Brain microvascular endothelial cell (primary cell): Measurements from ENCODE around the gene DCX.

ENCODE experiments used
- DNase-seq: peaks from one replicate; pipeline ENCODE4 v3.0.0-alpha.2; 2020
- H3K27ac ChIP-seq: fragments of 250-450 bp; sonication (Bioruptor Pico); 2 replicates; pipeline ENCODE4 v1.5.1; 2020; ENCODE audit warnings: mild to moderate bottlenecking, moderate library complexity
- H3K27me3 ChIP-seq: fragments of 250-450 bp; sonication (Bioruptor Pico); replicated peaks from 2 replicates; pipeline ENCODE4 v1.5.1; 2020; ENCODE audit warnings: mild to moderate bottlenecking
- H3K36me3 ChIP-seq: fragments of 250-450 bp; sonication (Bioruptor Pico); replicated peaks from 2 replicates; pipeline ENCODE4 v1.5.1; 2020; ENCODE audit warnings: mild to moderate bottlenecking
- H3K4me3 ChIP-seq: 2 replicates; pipeline ENCODE4 v1.5.1; 2011; ENCODE audit warnings: low read depth, mild to moderate bottlenecking, control low read depth, low read length, moderate library complexity
- in situ Hi-C: cut with HindIII; loops from 2 replicates; pipeline ENCODE4 v1.10.0; 2017; ENCODE audit warnings: low sequenced_read_pairs, low pct_ligation_motif_present
- TF ChIP-seq, protein P1 (sequence below): IDR thresholded peaks from 2 replicates; pipeline ENCODE4 v1.5.1; 2011; ENCODE audit warnings: low read depth, mild to moderate bottlenecking, moderate library complexity, low read length, control low read depth, inconsistent platforms; ENCODE audit errors: missing control alignments

DCX gene

DNA sequence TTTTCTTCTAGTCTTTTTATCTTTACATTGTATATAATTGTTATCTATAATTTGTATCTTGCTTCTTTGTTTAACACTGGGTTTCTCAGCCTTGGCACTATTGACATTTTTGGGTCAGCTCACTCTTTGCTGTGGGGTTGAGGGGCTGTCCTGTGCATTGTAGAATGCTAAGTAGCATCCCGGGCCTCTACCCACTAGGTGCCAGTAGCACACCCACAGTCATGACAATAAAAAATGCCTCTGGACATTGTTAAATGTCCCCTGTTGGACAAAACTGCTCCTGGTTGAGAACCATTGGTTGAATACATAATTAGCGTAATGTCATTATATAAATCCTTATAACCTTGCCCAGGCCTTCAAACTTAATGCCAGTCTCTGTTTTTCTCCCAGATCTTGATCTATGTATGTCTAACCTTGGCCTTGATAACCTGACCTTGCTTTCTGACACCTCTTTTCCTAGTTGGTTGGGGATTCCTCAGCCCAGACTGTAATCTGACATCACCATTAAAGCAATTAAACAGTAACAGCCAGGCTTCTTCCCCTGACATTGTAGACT is 46.1 kb downstream of the DCX start:
- Histone ChIP-seq H3K27ac (no peak overlapping the region), H3K4me3 (no peak overlapping the region), H3K36me3 (no peaks in the 10 kb centered on the region), H3K27me3 (no peaks in the 10 kb centered on the region)
- TF ChIP-seq, protein P1, sequence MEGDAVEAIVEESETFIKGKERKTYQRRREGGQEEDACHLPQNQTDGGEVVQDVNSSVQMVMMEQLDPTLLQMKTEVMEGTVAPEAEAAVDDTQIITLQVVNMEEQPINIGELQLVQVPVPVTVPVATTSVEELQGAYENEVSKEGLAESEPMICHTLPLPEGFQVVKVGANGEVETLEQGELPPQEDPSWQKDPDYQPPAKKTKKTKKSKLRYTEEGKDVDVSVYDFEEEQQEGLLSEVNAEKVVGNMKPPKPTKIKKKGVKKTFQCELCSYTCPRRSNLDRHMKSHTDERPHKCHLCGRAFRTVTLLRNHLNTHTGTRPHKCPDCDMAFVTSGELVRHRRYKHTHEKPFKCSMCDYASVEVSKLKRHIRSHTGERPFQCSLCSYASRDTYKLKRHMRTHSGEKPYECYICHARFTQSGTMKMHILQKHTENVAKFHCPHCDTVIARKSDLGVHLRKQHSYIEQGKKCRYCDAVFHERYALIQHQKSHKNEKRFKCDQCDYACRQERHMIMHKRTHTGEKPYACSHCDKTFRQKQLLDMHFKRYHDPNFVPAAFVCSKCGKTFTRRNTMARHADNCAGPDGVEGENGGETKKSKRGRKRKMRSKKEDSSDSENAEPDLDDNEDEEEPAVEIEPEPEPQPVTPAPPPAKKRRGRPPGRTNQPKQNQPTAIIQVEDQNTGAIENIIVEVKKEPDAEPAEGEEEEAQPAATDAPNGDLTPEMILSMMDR, result no peak
- DNase-seq, result no peak
- in situ Hi-C loops, result no loop called here

DNA sequence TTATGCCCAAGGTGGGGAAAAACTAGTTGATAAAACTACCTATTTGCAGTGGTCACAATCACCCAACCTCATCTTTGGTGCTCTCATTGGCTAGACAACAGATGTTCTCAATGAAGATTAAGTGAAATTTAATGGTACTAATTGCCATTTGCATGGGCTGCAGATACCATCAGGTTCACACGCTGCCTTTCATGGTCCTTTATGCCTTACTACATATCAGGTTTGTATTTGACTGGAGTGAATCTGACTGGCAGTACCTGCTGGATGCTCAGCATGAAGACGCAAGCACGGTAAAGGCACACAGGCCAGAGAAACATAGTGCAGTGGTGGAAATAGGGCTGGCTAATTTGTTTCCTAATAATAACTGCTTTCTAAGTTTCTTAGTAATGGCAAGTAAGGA is 48.3 kb downstream of the DCX start:
- in situ Hi-C loops, result no loop called here
- Histone ChIP-seq H3K27ac (no peak overlapping the region), H3K36me3 (no peaks in the 10 kb centered on the region), H3K4me3 (no peak overlapping the region), H3K27me3 (no peaks in the 10 kb centered on the region)
- no peak for DNase-seq
- TF ChIP-seq, protein P1, result no peak

DNA sequence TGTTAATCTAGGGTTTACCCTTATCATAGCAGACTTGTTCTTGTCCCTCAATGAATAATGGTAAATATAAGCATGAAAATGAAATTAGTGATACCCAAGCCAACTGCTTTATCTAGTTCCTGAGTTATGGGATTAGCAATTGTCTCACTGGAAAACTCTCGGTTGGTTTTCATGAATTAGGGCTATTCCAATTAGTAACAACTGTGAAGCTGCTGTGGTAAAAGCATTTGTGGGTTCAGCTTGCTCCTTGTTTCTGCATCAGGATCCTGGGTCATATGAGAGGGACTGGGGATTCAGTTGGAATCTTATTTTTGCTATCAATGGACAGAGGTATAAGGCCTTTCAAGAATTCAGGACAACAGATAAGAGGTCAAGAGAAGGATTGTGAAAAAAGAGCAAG is 50.2 kb downstream of the DCX start:
- Histone ChIP-seq H3K27me3 (no peaks in the 10 kb centered on the region), H3K27ac (no peak overlapping the region), H3K36me3 (no peaks in the 10 kb centered on the region), H3K4me3 (no peak overlapping the region)
- TF ChIP-seq, protein P1, result no peak
- in situ Hi-C loops, result no loop called here
- DNase-seq, result no peak

- DNase-seq, result no peak
- TF ChIP-seq, protein P1, result no peak
- in situ Hi-C loops, result no loop called here
These were observed 51.2 kb downstream of the DCX start for GRCh38 chrX:111360839-111361238.

DNA sequence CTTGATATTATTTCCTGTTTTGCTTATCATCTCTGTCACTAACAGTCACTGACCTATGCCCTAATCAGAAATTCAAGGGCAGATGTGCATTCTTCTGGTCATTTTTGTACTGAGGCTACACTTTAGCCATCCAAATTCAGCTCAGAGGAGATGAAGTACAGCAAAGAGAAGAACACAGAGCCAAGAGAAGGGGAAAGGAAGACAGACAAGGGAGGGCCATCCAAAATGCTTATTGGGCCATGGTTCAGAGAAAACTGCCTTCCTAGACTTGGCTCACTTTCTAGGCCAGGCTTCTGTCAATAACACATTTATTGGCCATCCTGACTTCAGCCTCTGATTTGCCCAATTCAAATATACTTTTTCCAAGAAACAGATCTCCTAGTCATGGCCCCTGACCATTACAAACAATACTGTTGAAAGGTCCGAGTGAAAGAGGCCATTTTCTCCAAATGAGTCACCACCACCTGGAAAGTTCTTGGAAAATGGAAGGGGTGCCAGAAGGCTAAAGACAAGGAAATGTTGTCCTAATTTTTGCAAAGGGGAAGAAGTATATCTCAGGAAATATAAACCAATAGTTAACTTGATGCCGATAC is 56.4 kb downstream of the DCX start:
- no peak overlapping the region for H3K27ac ChIP-seq
- H3K4me3 ChIP-seq, result no peak overlapping the region
- H3K27me3 ChIP-seq, result no peaks in the 10 kb centered on the region
- TF ChIP-seq, protein P1, result no peak
- H3K36me3 ChIP-seq, result no peaks in the 10 kb centered on the region
- in situ Hi-C loops, result no loop called here
- no peak for DNase-seq

More at GRCh38 chrX:111360839-111361238, 51.2 kb downstream of the DCX start:
- H3K27ac ChIP-seq, result no peak overlapping the region
- no peak overlapping the region for H3K4me3 ChIP-seq
- H3K27me3 ChIP-seq, result no peaks in the 10 kb centered on the region
- H3K36me3 ChIP-seq, result no peaks in the 10 kb centered on the region

DNA sequence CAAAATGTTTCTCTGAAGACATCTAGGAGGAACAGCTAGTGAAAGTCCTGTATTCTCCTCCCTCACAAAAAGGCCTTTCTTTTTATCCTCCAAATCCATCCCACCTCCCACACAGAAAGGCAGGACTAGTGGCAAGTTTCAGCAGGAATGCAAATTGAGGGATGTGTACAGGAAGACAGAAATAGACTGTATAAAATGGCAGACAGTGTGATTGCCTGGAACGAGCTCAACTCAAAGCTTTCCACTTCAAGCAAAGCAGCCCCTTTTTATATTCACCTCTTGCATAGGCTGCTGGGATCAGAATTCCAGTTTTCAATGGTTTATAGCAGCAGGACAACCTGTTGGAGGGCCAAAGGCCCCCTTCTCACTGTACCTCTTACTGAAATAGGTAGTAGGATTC is 57.5 kb downstream of the DCX start:
- in situ Hi-C loops, result no loop called here
- no peak overlapping the region for H3K27ac ChIP-seq

More for the DNA sequence above, 57.5 kb downstream of the DCX start:
- TF ChIP-seq, protein P1, result no peak
- no peaks in the 10 kb centered on the region for H3K36me3 ChIP-seq
- no peak for DNase-seq
- H3K27me3 ChIP-seq, result no peaks in the 10 kb centered on the region
- no peak overlapping the region for H3K4me3 ChIP-seq
